Mucosa of descending colon (tissue), 3 donors: Measurements from ENCODE around the gene CERS2. TPM values are rescaled to one million over a fixed set of nuclear protein-coding genes. Genes with fewer than 3 reads are reported as not detected.

ENCODE experiments used
- ATAC-seq: fragments of 200-7000 bp; cut with Tn5 transposase; one replicate; pipeline ENCODE4 v1.9.1; 2020; ENCODE audit warnings: mild to moderate bottlenecking, moderate library complexity
- DNase-seq, 3 donors: peaks; one replicate each; pipeline ENCODE4 v3.0.0-alpha.2; 2020
- H3K36me3 ChIP-seq: fragments of 200-600 bp; one replicate; pipeline ENCODE4 v1.8.0; 2021; ENCODE audit warnings: low read depth, mild to moderate bottlenecking
- H3K4me1 ChIP-seq: fragments of 200-600 bp; one replicate; pipeline ENCODE4 v1.8.0; 2021; ENCODE audit warnings: low read depth, mild to moderate bottlenecking
- H3K4me3 ChIP-seq: fragments of 200-600 bp; one replicate; pipeline ENCODE4 v1.8.0; 2021; ENCODE audit warnings: mild to moderate bottlenecking
- H3K9me3 ChIP-seq: fragments of 200-600 bp; one replicate; pipeline ENCODE4 v1.8.0; 2021; ENCODE audit warnings: mild to moderate bottlenecking
- CTCF ChIP-seq: fragments of 200-600 bp; IDR thresholded peaks from one replicate; pipeline ENCODE4 v1.8.0; 2022; ENCODE audit warnings: antibody characterized with exemption, mild to moderate bottlenecking
- intact Hi-C, 2 donors: fragments of 100-400 bp; cut with DNase I in 1 of 2; cut with micrococcal nuclease in 1 of 2; formaldehyde crosslinking; loops; one replicate each; pipeline versions ENCODE4 v1.11.0 to v1.11.1; 2022; cut with DNase I, micrococcal nuclease
- total RNA-seq, 3 donors: library from RNA; stranded (reverse); fragmentation: NEBNext Ultra II Directional in 2 of 3; extraction: Animal tissue kit (Norgen Biotek cat#: 25700) in 2 of 3; gene quantifications; one replicate each; pipeline versions ENCODE4 v1.2.1 to v1.2.4, GENCODE V29; 2021 to 2023
- donor health status: DM: no; HTN: no; CAD: no; lungs with moderate emphysema.
- donor health status: DM: no; HTN: no; CAD: no.
- donor health status: DM: no; HTN: yes; CAD: no.

The CERS2 gene
- total RNA-seq, 3 donors from 2014 or later, result 142 to 209 (median 186) TPM

- H3K4me3 ChIP-seq, result no peak overlapping the region
- ATAC-seq (no peak), DNase-seq (no peak)
- H3K9me3 ChIP-seq, result no peaks in the 10 kb centered on the region
- TF ChIP-seq CTCF, result no peak
- peaks cover 9% of the 10 kb centered on the region for H3K36me3 ChIP-seq
- intact Hi-C loops, result no loop called here
- no peaks in the 10 kb centered on the region for H3K4me1 ChIP-seq
Observed at GRCh38 chr1:150997126-150997872, 22.7 kb upstream of the CERS2 start.

- TF ChIP-seq CTCF, result peak; percentile 79
- no peaks in the 10 kb centered on the region for H3K4me1 ChIP-seq
- ATAC-seq, result peak; percentile 76
- H3K36me3 ChIP-seq, result peaks cover 9% of the 10 kb centered on the region
- intact Hi-C loops, result no loop called here
- DNase-seq, result peak in 1 of 3 donors; percentile 50
- no peak overlapping the region for H3K4me3 ChIP-seq
- H3K9me3 ChIP-seq, result no peaks in the 10 kb centered on the region
Observed at GRCh38 chr1:150995896-150996295, 21.3 kb upstream of the CERS2 start.

- DNase-seq, result no peak
- TF ChIP-seq CTCF, result no peak
- no peaks in the 10 kb centered on the region for H3K9me3 ChIP-seq
- ATAC-seq, result no peak
- H3K4me1 ChIP-seq, result no peaks in the 10 kb centered on the region
- no peak overlapping the region for H3K4me3 ChIP-seq
- peaks cover 9% of the 10 kb centered on the region for H3K36me3 ChIP-seq
- intact Hi-C loops, result no loop called here
Observed at GRCh38 chr1:150995460-150995859, 20.8 kb upstream of the CERS2 start.

- Histone ChIP-seq H3K36me3 (peaks cover 8% of the 10 kb centered on the region), H3K4me3 (no peak overlapping the region), H3K9me3 (no peaks in the 10 kb centered on the region), H3K4me1 (no peaks in the 10 kb centered on the region)
- DNase-seq, result no peak
- intact Hi-C loops, result no loop called here
- TF ChIP-seq CTCF, result no peak
- no peak for ATAC-seq
Observed at GRCh38 chr1:150994248-150994647, 19.6 kb upstream of the CERS2 start.

- ATAC-seq, result no peak
- no peak overlapping the region for H3K4me3 ChIP-seq
- intact Hi-C loops, result no loop called here
Observed at GRCh38 chr1:150992626-150993025, 18.0 kb upstream of the CERS2 start.

More at GRCh38 chr1:150992626-150993025, 18.0 kb upstream of the CERS2 start:
- Histone ChIP-seq H3K36me3 (peaks cover 3% of the 10 kb centered on the region), H3K9me3 (no peaks in the 10 kb centered on the region), H3K4me1 (no peaks in the 10 kb centered on the region)
- no peak for DNase-seq
- no peak for TF ChIP-seq CTCF
